Endodermal cell (in vitro differentiated cells): ENCODE measurements around the gene KASH5. TPM values are rescaled to one million over a fixed set of nuclear protein-coding genes. Genes with fewer than 3 reads are reported as not detected.

Source experiments
- DNase-seq: peaks from one replicate; pipeline ENCODE4 v3.0.0-alpha.2; 2017
- H3K27ac ChIP-seq: 2 replicates; pipeline ENCODE4 v1.5.1; 2013; ENCODE audit warnings: mild to moderate bottlenecking, low read depth, low read length, moderate library complexity
- H3K27me3 ChIP-seq: 2 replicates; pipeline ENCODE4 v1.6.1; 2013; ENCODE audit warnings: mild to moderate bottlenecking, low read length, moderate library complexity; ENCODE audit not compliant: insufficient read depth, control insufficient read depth, poor library complexity, severe bottlenecking
- H3K36me3 ChIP-seq: 2 replicates; pipeline ENCODE4 v1.7.0; 2013; ENCODE audit warnings: mild to moderate bottlenecking, low read length, moderate library complexity; ENCODE audit not compliant: control insufficient read depth, insufficient read depth
- H3K4me1 ChIP-seq: one replicate; pipeline ENCODE4 v1.7.0; 2013; ENCODE audit warnings: low read length; ENCODE audit not compliant: control insufficient read depth, insufficient read depth
- H3K4me3 ChIP-seq: 2 replicates; pipeline ENCODE4 v1.5.1; 2013; ENCODE audit warnings: mild to moderate bottlenecking, low read length, moderate library complexity
- H3K9ac ChIP-seq: 2 replicates; pipeline ENCODE4 v1.6.1; 2013; ENCODE audit warnings: mild to moderate bottlenecking, low read length, moderate library complexity; ENCODE audit not compliant: poor library complexity, severe bottlenecking; ENCODE audit errors: extremely low read depth
- H3K9me3 ChIP-seq: 2 replicates; pipeline ENCODE4 v1.6.1; 2013; ENCODE audit warnings: mild to moderate bottlenecking, low read length, moderate library complexity; ENCODE audit not compliant: control insufficient read depth
- H3K27ac Mint-ChIP-seq: 2 replicates; pipeline ENCODE4 v1.8.0; 2020; ENCODE audit warnings: mixed read lengths
- H3K27me3 Mint-ChIP-seq: 2 replicates; pipeline ENCODE4 v1.8.0; 2021; ENCODE audit warnings: mild to moderate bottlenecking, mixed read lengths; ENCODE audit not compliant: insufficient read depth
- H3K36me3 Mint-ChIP-seq: 2 replicates; pipeline ENCODE4 v1.8.0; 2020; ENCODE audit warnings: low read depth, mixed read lengths
- H3K4me1 Mint-ChIP-seq: 2 replicates; pipeline ENCODE4 v1.8.0; 2020; ENCODE audit warnings: mixed read lengths
- H3K4me3 Mint-ChIP-seq: 2 replicates; pipeline ENCODE4 v1.8.0; 2020; ENCODE audit warnings: mild to moderate bottlenecking, moderate library complexity, mixed read lengths
- H3K9me3 Mint-ChIP-seq: 2 replicates; pipeline ENCODE4 v1.8.0; 2020; ENCODE audit warnings: mild to moderate bottlenecking, mixed read lengths
- CTCF ChIP-seq: fragments of 200-600 bp; sonication (generic); conservative IDR thresholded peaks from 2 replicates; pipeline ENCODE4 v1.5.0; 2021; ENCODE audit warnings: antibody characterized with exemption, mild to moderate bottlenecking
- WGBS, 2 experiments: methylation state at CpG; one replicate each; pipeline versions ENCODE4 v1.1.5 to v1.1.7; 2013; ENCODE audit warnings: missing lambda C conversion rate in 2 of 2, mixed read lengths in 1 of 2; ENCODE audit not compliant: insufficient coverage in 1 of 2, insufficient read length in 1 of 2; 5-methylcytosine and 5-hydroxymethylcytosine counted together
- total RNA-seq, 2 donors: library from RNA; stranded (reverse); fragmentation: NEBNext Ultra II Directional in 1 of 2; extraction: Animal tissue kit (Norgen Biotek cat#: 25700) in 1 of 2; gene quantifications; 2 replicates in 1 of 2; 3 replicates in 1 of 2; pipeline ENCODE4 v1.2.1, GENCODE V29; 2021

Gene KASH5
- total RNA-seq, 2 donors from 2014 or later: 0.13 TPM; not detected in 1

DNA sequence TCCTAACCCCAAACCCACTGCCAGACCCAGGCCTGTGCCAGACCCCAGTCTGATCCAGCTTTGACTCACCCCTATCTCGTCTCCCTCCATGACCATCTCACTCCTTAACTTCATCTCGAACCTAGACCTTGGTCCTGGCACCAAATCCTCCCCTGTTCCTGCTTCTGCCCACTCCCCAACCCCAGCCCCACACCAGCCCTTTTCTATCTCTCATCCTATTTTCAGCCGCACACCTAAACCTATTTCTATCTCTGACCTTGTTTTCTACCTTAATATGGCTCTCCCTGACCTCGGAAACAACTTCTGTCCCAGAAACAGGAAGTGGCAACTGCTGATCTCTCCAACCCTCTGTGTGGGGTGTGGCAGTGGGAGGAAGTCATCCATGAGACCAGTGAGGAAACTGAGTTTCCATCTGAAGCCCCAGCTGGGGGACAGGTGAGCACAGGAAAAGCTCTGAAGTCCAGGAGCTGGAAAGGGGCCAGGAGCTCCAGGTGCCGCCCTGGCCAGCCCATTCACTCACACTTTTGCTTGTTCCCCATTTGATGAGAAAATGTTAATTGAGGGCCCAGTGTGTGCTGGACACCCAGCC lies 21.5 kb downstream of the KASH5 start:
- H3K27ac ChIP-seq: no peak overlapping the region
- H3K36me3 Mint-ChIP-seq: no peaks in the 10 kb centered on the region
- no peak for DNase-seq
- no peak overlapping the region for H3K4me3 Mint-ChIP-seq
- peaks cover 10% of the 10 kb centered on the region for H3K4me1 Mint-ChIP-seq
- no peak overlapping the region for H3K27ac Mint-ChIP-seq
- H3K36me3 ChIP-seq: no peaks in the 10 kb centered on the region
- no peaks in the 10 kb centered on the region for H3K9me3 Mint-ChIP-seq
- 89% methylated on average over 5 of the region's 5 CpGs; no CpG with 5 or more reads in 1 of the 2 experiments for WGBS, 2 experiments
- TF ChIP-seq CTCF: no peak
- H3K4me3 ChIP-seq: no peak overlapping the region
- H3K9ac ChIP-seq: no peak overlapping the region
- no peaks in the 10 kb centered on the region for H3K9me3 ChIP-seq
- H3K27me3 ChIP-seq: no peaks in the 10 kb centered on the region
- H3K4me1 ChIP-seq: no peaks in the 10 kb centered on the region
- H3K27me3 Mint-ChIP-seq: peaks cover 9% of the 10 kb centered on the region

GRCh38 chr19:49411681-49412326 lies 23.8 kb downstream of the KASH5 start:
- no peak for DNase-seq
- H3K4me3 ChIP-seq: no peak overlapping the region
- no peak overlapping the region for H3K4me3 Mint-ChIP-seq
- TF ChIP-seq CTCF: no peak
- H3K36me3 Mint-ChIP-seq: no peaks in the 10 kb centered on the region
- H3K27me3 ChIP-seq: no peaks in the 10 kb centered on the region
- 93 to 100% methylated on average over 1 to 3 of the region's 3 CpGs for WGBS, 2 experiments
- no peaks in the 10 kb centered on the region for H3K9me3 Mint-ChIP-seq
- H3K36me3 ChIP-seq: no peaks in the 10 kb centered on the region
- no peaks in the 10 kb centered on the region for H3K9me3 ChIP-seq
- no peak overlapping the region for H3K9ac ChIP-seq
- H3K27me3 Mint-ChIP-seq: peaks cover 9% of the 10 kb centered on the region
- H3K27ac Mint-ChIP-seq: no peak overlapping the region
- H3K4me1 Mint-ChIP-seq: peaks cover 10% of the 10 kb centered on the region
- no peak overlapping the region for H3K27ac ChIP-seq
- H3K4me1 ChIP-seq: no peaks in the 10 kb centered on the region

GRCh38 chr19:49413348-49413747 lies 25.3 kb downstream of the KASH5 start:
- no peak for DNase-seq
- Histone ChIP-seq H3K9ac (no peak overlapping the region), H3K4me3 (no peak overlapping the region), H3K4me1 (no peaks in the 10 kb centered on the region), H3K27me3 (peaks cover 5% of the 10 kb centered on the region), H3K9me3 (no peaks in the 10 kb centered on the region), H3K27ac (no peak overlapping the region), H3K36me3 (no peaks in the 10 kb centered on the region)
- Mint-ChIP-seq H3K9me3 (no peaks in the 10 kb centered on the region), H3K4me1 (peaks cover 10% of the 10 kb centered on the region), H3K27ac (no peak overlapping the region), H3K36me3 (no peaks in the 10 kb centered on the region), H3K27me3 (peaks cover 8% of the 10 kb centered on the region), H3K4me3 (no peak overlapping the region)
- 78 to 84% methylated on average over 4 to 9 of the region's 9 CpGs for WGBS, 2 experiments
- no peak for TF ChIP-seq CTCF
